HEK293 (cell line): ENCODE data around the gene TRPV2.

Experiments
- CTCF ChIA-PET: fragments of 350-600 bp; formaldehyde crosslinking; extraction: SDS; loops from one replicate; lab custom pipeline; 2021; ENCODE audit warnings: antibody characterized with exemption; lab: Yijun Ruan, JAX
- POLR2A ChIA-PET: fragments of 300-600 bp; formaldehyde crosslinking; extraction: SDS; loops from one replicate; lab custom pipeline; 2020; ENCODE audit warnings: antibody characterized with exemption, inconsistent platforms; lab: Yijun Ruan, JAX
- H3K27ac ChIP-seq: fragments of 200-500 bp; sonication (Bioruptor generic); 2 replicates; pipeline ENCODE4 v1.5.1; 2014; ENCODE audit warnings: low read depth, low read length, control low read depth, inconsistent platforms; ENCODE audit errors: extremely low read depth
- H3K36me3 ChIP-seq, 2 experiments: fragments of 200-500 bp in 1 of 2; sonication (Bioruptor generic) in 1 of 2; 1 replicate in 1 of 2; 2 replicates in 1 of 2; pipeline ENCODE4 v1.5.1; 2014 to 2017; ENCODE audit warnings: inconsistent platforms in 2 of 2, low read length in 2 of 2; ENCODE audit not compliant: control insufficient read depth in 2 of 2, insufficient read depth in 1 of 2
- H3K4me1 ChIP-seq: fragments of 200-500 bp; sonication (Bioruptor generic); 2 replicates; pipeline ENCODE4 v1.5.1; 2014; ENCODE audit warnings: mild to moderate bottlenecking, low read length, inconsistent platforms; ENCODE audit not compliant: control insufficient read depth, insufficient read depth
- H3K4me3 ChIP-seq: 2 replicates; pipeline ENCODE4 v1.5.1; 2011; ENCODE audit warnings: low read depth, mild to moderate bottlenecking, control low read depth, low read length, moderate library complexity
- H3K9me3 ChIP-seq: fragments of 200-500 bp; sonication (Bioruptor generic); 2 replicates; pipeline ENCODE4 v1.5.1; 2014; ENCODE audit warnings: low read depth, low read length, inconsistent platforms; ENCODE audit not compliant: control insufficient read depth, insufficient read depth
- KLF1 ChIP-seq: fragments of 450-650 bp; formaldehyde crosslinking; IDR thresholded peaks from 2 replicates; pipeline ENCODE4 v1.5.1; 2016; ENCODE audit warnings: missing biosample characterization, missing genetic modification characterization
- MYNN ChIP-seq: fragments of 450-650 bp; formaldehyde crosslinking; IDR thresholded peaks from 2 replicates; pipeline ENCODE4 v1.5.1; 2016; ENCODE audit warnings: missing biosample characterization, missing genetic modification characterization, borderline replicate concordance
- REPIN1 ChIP-seq: fragments of 450-650 bp; formaldehyde crosslinking; IDR thresholded peaks from 2 replicates; pipeline ENCODE4 v1.5.1; 2017; ENCODE audit warnings: missing biosample characterization, missing genetic modification characterization, low read depth
- ZBTB21 ChIP-seq: fragments of 450-650 bp; formaldehyde crosslinking; IDR thresholded peaks from 2 replicates; pipeline ENCODE4 v1.5.1; 2017; ENCODE audit warnings: missing biosample characterization, missing genetic modification characterization
- ZBTB7A ChIP-seq: fragments of 450-650 bp; formaldehyde crosslinking; IDR thresholded peaks from 2 replicates; pipeline ENCODE4 v1.5.1; 2016; ENCODE audit warnings: low read depth, missing biosample characterization, missing genetic modification characterization
- ZFP41 ChIP-seq: fragments of 450-650 bp; formaldehyde crosslinking; IDR thresholded peaks from 2 replicates; pipeline ENCODE4 v1.5.1; 2016; ENCODE audit warnings: missing biosample characterization, missing genetic modification characterization, borderline replicate concordance
- ZNF112 ChIP-seq: fragments of 450-650 bp; formaldehyde crosslinking; IDR thresholded peaks from 2 replicates; pipeline ENCODE4 v1.5.0; 2017; ENCODE audit warnings: missing biosample characterization, missing genetic modification characterization
- ZNF114 ChIP-seq: fragments of 450-650 bp; formaldehyde crosslinking; IDR thresholded peaks from 2 replicates; pipeline ENCODE4 v1.5.0; 2017; ENCODE audit warnings: missing biosample characterization, missing genetic modification characterization
- ZNF174 ChIP-seq: fragments of 450-650 bp; formaldehyde crosslinking; IDR thresholded peaks from 2 replicates; pipeline ENCODE4 v1.5.0; 2017; ENCODE audit warnings: missing biosample characterization, mild to moderate bottlenecking, missing genetic modification characterization
- ZNF274 ChIP-seq, 2 experiments: fragments of 200-500 bp in 1 of 2; fragments of 450-650 bp in 1 of 2; sonication (Bioruptor generic) in 1 of 2; formaldehyde crosslinking in 1 of 2; IDR thresholded peaks; 2 replicates each; pipeline versions ENCODE4 v1.5.1 to v1.6.1; 2014 to 2016; ENCODE audit warnings: borderline replicate concordance in 1 of 2, inconsistent platforms in 1 of 2, low read length in 1 of 2, missing biosample characterization in 1 of 2, missing genetic modification characterization in 1 of 2
- ZNF354C ChIP-seq: fragments of 450-650 bp; formaldehyde crosslinking; IDR thresholded peaks from 2 replicates; pipeline ENCODE4 v1.5.1; 2016; ENCODE audit warnings: missing biosample characterization, missing genetic modification characterization, low read depth, borderline replicate concordance
- ZNF48 ChIP-seq: fragments of 450-650 bp; formaldehyde crosslinking; IDR thresholded peaks from 2 replicates; pipeline ENCODE4 v1.5.1; 2016; ENCODE audit warnings: missing biosample characterization, missing genetic modification characterization
- ZNF76 ChIP-seq: fragments of 450-650 bp; formaldehyde crosslinking; IDR thresholded peaks from 2 replicates; pipeline ENCODE4; 2016; ENCODE audit warnings: low read depth, missing biosample characterization, missing genetic modification characterization, borderline replicate concordance
- ZNF837 ChIP-seq: fragments of 450-650 bp; formaldehyde crosslinking; IDR thresholded peaks from 2 replicates; pipeline ENCODE4 v1.5.1; 2016; ENCODE audit warnings: missing biosample characterization, missing genetic modification characterization
- ZXDB ChIP-seq: fragments of 450-650 bp; formaldehyde crosslinking; IDR thresholded peaks from 2 replicates; pipeline ENCODE4 v1.5.1; 2016; ENCODE audit warnings: missing biosample characterization, missing genetic modification characterization
- TF ChIP-seq, protein P1 (sequence below): fragments of 450-650 bp; formaldehyde crosslinking; IDR thresholded peaks from 2 replicates; pipeline ENCODE4 v1.5.1; 2016; ENCODE audit warnings: missing biosample characterization, missing genetic modification characterization
- TF ChIP-seq, protein P2 (sequence below): fragments of 450-650 bp; formaldehyde crosslinking; IDR thresholded peaks from 2 replicates; pipeline ENCODE4 v1.5.1; 2016; ENCODE audit warnings: missing biosample characterization, missing genetic modification characterization
- TF ChIP-seq, protein P3 (sequence below): fragments of 450-650 bp; formaldehyde crosslinking; conservative IDR thresholded peaks from 2 replicates; pipeline ENCODE4 v1.5.1; 2016; ENCODE audit warnings: low read depth, missing biosample characterization, missing genetic modification characterization

Gene TRPV2

DNA sequence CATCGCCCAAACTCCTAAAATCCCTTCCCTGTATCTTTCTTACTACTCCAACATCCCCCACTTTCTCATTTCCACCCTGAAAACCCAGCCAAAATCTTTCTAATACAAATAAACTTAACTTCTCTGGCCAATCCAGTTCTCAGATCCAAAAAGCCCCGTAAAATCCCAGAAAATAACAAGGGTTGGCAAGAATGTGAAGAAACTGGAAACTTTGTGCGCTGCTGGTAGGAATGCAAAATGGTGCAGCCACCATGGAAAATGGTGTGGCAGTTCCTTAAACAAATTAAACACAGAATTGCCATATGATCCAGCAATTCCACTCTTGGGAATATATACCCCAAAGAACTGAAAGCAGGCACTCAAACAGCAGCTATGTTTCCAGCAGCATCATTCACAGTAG, 52.5 kb downstream of the TRPV2 start (continued):
- no peak for TF ChIP-seq ZNF48
- TF ChIP-seq REPIN1 (tag by site-specific recombination) = no peak
- TF ChIP-seq KLF1 = no peak
- no peak for TF ChIP-seq ZXDB (tag by site-specific recombination)
- TF ChIP-seq ZFP41 (tag by site-specific recombination) = no peak
- TF ChIP-seq ZNF354C (tag by site-specific recombination) = no peak

DNA sequence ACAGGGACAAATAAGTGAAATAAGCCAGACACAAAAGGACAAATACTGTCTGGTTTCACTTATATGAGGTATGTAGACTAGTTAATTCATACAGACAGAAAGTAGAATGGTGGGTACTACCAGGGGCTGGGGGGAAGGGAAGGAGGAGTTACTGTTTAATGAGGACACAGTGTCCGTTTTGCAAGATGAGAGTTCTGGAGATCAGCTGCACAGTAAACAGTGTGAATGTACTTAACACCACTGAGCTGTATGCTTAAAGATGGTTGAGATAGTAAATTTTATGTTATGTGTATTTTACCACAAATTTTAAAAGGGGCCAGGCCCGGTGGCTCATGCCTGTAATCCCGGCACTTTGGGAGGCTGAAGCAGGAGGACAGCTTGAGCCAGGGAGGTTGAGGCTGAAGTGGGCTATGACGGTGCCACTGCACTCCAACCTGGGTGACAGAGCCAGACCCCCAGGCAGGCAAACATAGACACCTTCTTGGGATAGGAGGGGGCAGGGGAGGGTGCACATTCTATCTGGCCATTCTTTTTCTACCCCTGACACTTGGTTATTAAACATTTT, 53.1 kb downstream of the TRPV2 start:
- ChIA-PET POLR2A (no interaction called here), CTCF (interaction anchor here (4.2 kb wide), 1 partner anchor 15 kb away, joined by 22 read pairs; no protein-coding TSS in a partner anchor)
- H3K36me3 ChIP-seq = no peaks in the 10 kb centered on the region
- H3K9me3 ChIP-seq = no peaks in the 10 kb centered on the region
- no peaks in the 10 kb centered on the region for H3K4me1 ChIP-seq
- no peak overlapping the region for H3K4me3 ChIP-seq
- no peak overlapping the region for H3K27ac ChIP-seq
- no peak for TF ChIP-seq ZBTB7A
- no peak for TF ChIP-seq ZNF174 (tag by site-specific recombination)
- no peak for TF ChIP-seq ZNF837 (tag by site-specific recombination)
- no peak for TF ChIP-seq MYNN (tag by site-specific recombination)
- no peak for TF ChIP-seq ZNF76 (tag by site-specific recombination)
- TF ChIP-seq ZNF274 (IDR thresholded peaks at IDR 0.05; ENCODE audit: low read length) = no peak
- no peak for TF ChIP-seq ZNF274 (tag by site-specific recombination; IDR thresholded peaks at IDR 0.05; ENCODE audit: borderline replicate concordance)
- TF ChIP-seq, protein P1, sequence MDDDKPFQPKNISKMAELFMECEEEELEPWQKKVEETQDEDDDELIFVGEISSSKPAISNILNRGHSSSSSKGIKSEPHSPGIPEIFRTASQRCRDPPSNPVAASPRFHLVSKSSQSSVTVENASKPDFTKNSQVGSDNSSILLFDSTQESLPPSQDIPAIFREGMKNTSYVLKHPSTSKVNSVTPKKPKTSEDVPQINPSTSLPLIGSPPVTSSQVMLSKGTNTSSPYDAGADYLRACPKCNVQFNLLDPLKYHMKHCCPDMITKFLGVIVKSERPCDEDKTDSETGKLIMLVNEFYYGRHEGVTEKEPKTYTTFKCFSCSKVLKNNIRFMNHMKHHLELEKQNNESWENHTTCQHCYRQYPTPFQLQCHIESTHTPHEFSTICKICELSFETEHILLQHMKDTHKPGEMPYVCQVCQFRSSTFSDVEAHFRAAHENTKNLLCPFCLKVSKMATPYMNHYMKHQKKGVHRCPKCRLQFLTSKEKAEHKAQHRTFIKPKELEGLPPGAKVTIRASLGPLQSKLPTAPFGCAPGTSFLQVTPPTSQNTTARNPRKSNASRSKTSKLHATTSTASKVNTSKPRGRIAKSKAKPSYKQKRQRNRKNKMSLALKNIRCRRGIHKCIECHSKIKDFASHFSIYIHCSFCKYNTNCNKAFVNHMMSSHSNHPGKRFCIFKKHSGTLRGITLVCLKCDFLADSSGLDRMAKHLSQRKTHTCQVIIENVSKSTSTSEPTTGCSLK (tag by site-specific recombination) = no peak
- no peak for TF ChIP-seq ZNF114 (tag by site-specific recombination)
- TF ChIP-seq, protein P2, sequence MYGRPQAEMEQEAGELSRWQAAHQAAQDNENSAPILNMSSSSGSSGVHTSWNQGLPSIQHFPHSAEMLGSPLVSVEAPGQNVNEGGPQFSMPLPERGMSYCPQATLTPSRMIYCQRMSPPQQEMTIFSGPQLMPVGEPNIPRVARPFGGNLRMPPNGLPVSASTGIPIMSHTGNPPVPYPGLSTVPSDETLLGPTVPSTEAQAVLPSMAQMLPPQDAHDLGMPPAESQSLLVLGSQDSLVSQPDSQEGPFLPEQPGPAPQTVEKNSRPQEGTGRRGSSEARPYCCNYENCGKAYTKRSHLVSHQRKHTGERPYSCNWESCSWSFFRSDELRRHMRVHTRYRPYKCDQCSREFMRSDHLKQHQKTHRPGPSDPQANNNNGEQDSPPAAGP (tag by site-specific recombination) = no peak
- no peak for TF ChIP-seq ZNF112 (tag by site-specific recombination)
- TF ChIP-seq, protein P3, sequence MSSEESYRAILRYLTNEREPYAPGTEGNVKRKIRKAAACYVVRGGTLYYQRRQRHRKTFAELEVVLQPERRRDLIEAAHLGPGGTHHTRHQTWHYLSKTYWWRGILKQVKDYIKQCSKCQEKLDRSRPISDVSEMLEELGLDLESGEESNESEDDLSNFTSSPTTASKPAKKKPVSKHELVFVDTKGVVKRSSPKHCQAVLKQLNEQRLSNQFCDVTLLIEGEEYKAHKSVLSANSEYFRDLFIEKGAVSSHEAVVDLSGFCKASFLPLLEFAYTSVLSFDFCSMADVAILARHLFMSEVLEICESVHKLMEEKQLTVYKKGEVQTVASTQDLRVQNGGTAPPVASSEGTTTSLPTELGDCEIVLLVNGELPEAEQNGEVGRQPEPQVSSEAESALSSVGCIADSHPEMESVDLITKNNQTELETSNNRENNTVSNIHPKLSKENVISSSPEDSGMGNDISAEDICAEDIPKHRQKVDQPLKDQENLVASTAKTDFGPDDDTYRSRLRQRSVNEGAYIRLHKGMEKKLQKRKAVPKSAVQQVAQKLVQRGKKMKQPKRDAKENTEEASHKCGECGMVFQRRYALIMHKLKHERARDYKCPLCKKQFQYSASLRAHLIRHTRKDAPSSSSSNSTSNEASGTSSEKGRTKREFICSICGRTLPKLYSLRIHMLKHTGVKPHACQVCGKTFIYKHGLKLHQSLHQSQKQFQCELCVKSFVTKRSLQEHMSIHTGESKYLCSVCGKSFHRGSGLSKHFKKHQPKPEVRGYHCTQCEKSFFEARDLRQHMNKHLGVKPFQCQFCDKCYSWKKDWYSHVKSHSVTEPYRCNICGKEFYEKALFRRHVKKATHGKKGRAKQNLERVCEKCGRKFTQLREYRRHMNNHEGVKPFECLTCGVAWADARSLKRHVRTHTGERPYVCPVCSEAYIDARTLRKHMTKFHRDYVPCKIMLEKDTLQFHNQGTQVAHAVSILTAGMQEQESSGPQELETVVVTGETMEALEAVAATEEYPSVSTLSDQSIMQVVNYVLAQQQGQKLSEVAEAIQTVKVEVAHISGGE = no peak
- TF ChIP-seq ZBTB21 (tag by site-specific recombination) = no peak
